Activated CD4-positive, alpha-beta T cell treated with anti-CD3 and anti-CD28 coated beads, Interleukin-2, amount 50 U/mL, for 48 hours (primary cell): ENCODE data around the gene MKS1.

Source experiments
- DNase-seq, 2 experiments: peaks; one replicate each; pipeline ENCODE4 v3.0.0-alpha.2; 2020

Gene MKS1

GRCh38 chr17:58219007-58219788 is at the start of gene MKS1:
MKS1 (minus strand) TSS chr17:58219255; CDS start chr17:58219230, 25 bp downstream.
- DNase-seq, result peak; percentile 95 to 96

- no peak for DNase-seq
Observed at GRCh38 chr17:58268326-58268725, 49.3 kb upstream of the MKS1 start.

- DNase-seq, result no peak
Observed at GRCh38 chr17:58267347-58268324, 48.6 kb upstream of the MKS1 start.

DNA sequence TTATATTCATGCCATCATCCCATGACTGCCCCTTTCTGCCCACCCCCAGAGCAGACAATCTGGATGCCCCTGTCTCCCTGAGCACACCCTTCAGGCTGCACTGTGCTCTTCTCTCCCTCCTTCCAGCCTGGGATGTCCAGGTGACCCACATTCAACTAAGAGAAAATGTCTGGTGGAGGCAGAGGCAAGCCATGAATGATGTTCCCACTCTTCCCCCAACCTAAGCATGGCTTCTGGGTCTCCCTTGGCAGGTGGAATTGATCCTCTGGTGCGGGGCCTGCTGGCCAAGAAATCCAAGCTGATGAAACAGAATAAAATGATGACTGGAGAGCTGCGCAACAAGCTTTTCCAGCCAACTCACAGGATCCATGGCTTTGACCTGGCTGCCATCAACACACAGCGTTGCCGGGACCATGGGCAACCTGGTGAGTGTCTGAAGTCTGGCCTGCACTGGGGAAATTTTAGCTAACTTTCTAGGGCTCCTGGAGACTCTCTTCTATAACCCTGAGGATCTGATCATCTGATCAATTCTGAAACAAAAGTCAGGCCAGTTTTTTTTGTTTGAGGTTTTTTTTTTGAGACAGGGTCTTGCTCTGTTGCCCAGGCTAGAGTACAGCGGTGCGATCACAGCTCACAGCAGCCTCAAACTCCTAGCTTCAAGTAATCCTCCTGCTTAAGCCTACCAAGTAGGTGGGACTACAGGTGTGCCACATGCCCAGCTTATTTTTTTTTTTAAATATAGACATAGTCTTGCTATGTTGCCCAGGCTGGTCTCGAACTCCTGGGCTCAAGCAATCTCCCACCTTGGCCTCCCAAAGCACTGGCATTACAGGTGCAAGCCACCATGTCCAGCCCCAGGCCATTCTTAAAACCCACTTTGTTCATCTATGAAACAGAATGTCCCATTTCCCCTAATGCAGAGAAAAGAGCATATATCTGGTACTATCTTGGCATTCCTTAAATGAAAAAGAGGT is 47.1 kb upstream of the MKS1 start:
- no peak for DNase-seq

- no peak for DNase-seq
Observed at GRCh38 chr17:58265271-58265670, 46.2 kb upstream of the MKS1 start.

- DNase-seq, result no peak
Observed at GRCh38 chr17:58264407-58265103, 45.5 kb upstream of the MKS1 start.

GRCh38 chr17:58263773-58264172 is 44.7 kb upstream of the MKS1 start:
- DNase-seq, result no peak

GRCh38 chr17:58262149-58262548 is 43.1 kb upstream of the MKS1 start:
- DNase-seq, result no peak

DNA sequence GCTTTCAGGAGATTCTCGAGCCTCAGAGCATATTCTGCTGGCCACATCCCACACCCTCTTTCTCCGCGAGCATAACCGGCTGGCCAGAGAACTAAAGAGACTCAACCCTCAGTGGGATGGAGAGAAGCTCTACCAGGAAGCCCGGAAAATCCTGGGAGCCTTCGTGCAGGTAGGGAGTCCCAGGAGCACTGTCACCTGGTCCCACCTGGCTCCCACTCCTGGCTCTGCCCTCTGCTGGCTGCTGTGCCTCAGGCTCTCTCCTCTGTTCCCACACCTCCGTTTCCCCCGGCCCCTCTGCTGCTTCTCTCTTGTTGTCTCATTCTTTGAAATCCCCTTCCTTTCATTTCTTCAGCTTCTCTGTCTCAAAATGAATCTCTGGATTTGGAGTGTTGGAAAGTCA is 35.7 kb upstream of the MKS1 start:
- DNase-seq, result no peak

- DNase-seq, result no peak
Observed at GRCh38 chr17:58253082-58253481, 34.0 kb upstream of the MKS1 start.

- no peak for DNase-seq
Observed at GRCh38 chr17:58252141-58252540, 33.1 kb upstream of the MKS1 start.

DNA sequence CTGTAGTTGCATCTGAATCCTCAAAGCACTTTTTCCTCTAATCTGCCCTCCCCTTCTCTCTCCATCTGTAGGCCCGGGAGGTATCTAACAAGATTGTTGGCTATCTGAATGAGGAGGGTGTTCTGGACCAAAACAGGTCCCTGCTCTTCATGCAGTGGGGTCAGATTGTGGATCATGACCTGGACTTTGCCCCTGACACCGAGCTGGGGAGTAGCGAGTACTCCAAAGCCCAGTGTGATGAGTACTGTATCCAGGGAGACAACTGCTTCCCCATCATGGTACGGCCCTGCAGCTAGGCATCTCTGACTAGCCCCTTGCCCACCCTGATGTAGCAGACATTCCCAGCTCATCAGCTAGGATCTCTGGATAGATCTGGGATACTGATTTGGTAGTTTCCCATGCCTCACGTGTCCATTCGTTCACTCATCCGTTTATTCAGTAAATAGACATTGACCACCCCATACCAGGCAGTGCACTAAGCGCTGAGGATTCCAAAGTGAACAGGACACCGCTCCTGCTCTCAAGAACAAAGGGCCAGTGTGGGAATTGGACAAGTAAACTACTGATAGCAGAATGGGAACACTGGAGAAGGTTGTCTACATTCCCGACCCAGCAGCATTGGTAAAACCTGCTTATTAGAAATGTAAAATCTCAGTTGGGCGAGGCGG is 31.4 kb upstream of the MKS1 start:
- DNase-seq, result no peak

GRCh38 chr17:58249270-58250133 is 30.4 kb upstream of the MKS1 start:
- peak; percentile 77 to 83 for DNase-seq

GRCh38 chr17:58248955-58249269 is 29.9 kb upstream of the MKS1 start:
- DNase-seq, result no peak

DNA sequence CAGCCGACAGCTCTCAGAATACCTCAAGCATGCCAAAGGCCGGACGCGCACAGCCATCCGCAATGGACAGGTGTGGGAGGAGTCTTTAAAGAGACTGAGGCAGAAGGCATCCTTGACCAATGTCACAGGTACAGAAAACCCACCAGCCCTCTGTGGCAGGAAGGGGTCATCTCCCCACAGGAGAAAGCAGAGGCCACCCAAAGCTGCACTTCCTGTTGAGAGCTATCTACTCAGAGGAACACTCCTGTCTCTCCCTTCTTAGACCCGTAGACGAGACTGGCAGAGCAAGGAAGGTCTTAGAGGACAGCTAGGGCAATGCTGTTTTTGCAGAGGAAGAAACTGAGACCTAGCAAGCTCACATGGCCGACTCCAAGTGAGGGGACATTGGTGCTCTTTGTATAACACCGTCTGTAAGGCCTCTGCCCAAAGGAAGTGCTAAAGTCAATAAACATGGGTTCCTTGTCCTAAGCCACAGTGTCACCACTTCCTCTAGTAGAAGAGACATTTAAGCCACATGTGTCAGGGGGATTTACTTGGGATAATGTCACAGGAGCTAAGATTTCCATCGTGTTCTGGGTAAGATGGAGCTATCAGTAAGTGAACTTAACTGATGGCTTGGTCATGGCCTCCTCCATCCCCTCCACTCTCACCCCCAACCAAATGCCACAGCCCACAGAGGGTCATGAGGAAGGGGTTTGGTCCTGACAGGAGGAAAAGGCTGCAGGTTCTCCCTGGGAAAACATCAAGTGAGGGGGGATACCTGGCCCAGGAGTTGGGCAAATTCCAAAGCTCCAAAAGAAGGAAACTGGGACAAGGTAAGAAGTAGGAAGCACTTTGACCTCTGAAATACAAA is 28.7 kb upstream of the MKS1 start:
- no peak for DNase-seq

DNA sequence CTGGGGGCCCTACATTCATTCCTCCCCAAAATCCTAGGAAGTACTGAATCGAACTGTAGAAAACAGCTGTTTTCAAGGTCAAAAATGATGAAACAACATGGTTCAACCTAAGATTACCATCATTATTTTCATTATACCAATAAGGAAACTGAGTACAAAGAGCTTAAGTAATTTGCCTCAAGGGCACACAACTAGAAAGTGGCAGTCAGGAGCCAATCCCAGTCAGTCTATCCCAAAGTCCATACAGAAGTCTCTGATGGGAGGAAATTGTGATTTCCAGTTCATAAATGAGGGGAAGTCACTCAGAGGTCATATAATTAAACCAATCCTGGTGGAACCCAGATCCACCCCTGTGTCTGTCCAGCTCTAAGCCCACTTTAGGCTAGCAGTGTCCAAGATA is 27.7 kb upstream of the MKS1 start:
- no peak for DNase-seq

DNA sequence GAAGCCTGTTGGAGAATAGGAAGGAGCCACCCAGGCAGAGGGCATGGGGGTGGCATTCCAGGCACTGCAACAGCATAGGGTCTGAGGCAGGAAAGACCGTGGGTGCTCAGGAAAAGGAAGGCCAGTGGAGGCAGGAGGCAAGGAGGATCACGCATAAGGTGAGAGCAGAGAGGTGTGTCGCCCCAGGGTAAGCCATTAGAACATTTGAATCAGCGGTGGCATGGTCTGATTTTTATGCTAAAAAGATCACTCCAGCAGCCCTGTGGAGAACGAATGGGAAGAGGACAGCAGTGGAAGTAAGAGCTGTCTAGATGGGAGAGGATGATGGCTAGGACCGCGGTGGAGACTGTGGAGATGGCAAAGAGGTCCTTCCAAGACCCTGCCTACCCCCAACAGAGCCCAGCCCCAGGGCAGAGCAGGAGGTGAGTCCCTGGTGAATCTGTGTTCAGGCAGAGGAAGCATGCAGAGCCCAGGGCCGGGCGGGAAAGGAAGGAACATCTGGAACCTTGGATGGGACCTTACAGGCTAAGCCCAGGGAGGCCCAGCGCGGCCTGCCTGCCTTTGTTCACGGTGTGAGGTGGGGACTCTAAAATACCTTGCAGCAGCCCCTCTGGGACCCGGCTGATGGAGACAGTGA is 27.2 kb upstream of the MKS1 start:
- DNase-seq, result no peak

DNA sequence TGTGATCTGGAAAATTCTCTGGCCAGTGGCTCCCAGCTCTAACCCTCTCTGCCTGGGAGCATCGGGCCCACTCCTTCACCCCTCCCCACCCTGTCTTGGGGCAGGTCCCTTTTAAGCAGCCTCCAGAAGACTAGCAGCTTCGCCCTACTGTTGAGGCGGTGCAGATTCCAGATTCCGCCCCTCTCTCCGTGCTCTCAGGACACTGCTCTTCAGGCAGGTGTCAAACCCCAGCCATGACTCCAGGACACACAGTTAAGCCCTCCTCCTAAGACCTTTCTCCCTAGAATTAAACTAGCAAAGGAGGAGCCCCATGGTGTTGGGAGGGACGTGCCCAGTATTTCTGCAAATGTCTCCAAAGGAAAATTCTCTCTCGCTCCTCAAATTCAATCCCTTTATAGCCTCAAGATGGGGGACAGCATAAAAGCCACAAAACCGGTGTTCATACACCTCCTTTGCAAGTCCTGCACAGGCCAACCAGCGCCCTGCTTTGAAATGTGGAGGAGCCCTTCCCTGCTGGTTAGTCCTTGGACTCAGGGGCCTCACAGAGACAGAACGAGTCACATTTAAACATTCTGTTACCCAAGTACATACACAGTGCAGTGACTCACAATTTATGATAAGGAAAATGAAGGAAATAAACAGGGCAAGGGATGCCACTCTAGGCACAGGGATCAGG is 26.5 kb upstream of the MKS1 start:
- DNase-seq, result no peak
